Vagina (tissue), 2 donors: ENCODE data around the gene SYP. TPM values are rescaled to one million over a fixed set of nuclear protein-coding genes. Genes with fewer than 3 reads are reported as not detected.
A peak's percentile ranks its signal among the peaks of the same experiment; 100 is the strongest.

ENCODE experiments used
- DNase-seq, 2 donors: peaks; one replicate each; pipeline ENCODE4 v3.0.0-alpha.2; 2017; ENCODE audit errors: extremely low spot score in 2 of 2
- H3K27ac ChIP-seq: fragments of 200-600 bp; sonication (generic); one replicate; pipeline ENCODE4 v1.5.1; 2019
- H3K27me3 ChIP-seq: fragments of 200-600 bp; sonication (generic); one replicate; pipeline ENCODE4 v1.5.1; 2019
- H3K36me3 ChIP-seq, 2 donors: fragments of 200-600 bp; sonication (generic); one replicate each; pipeline ENCODE4 v1.5.1; 2017 to 2019
- H3K4me1 ChIP-seq: fragments of 200-600 bp; sonication (generic); one replicate; pipeline ENCODE4 v1.5.1; 2019
- H3K4me3 ChIP-seq, 2 donors: fragments of 200-600 bp; sonication (generic); 1 replicate in 1 of 2; 2 replicates in 1 of 2; pipeline ENCODE4 v1.5.1; 2016 to 2019
- H3K9me3 ChIP-seq: fragments of 200-600 bp; sonication (generic); one replicate; pipeline ENCODE4 v1.5.1; 2019
- CTCF ChIP-seq, 3 experiments: fragments of 450-650 bp in 2 of 3; fragments of 200-600 bp in 1 of 3; sonication (generic) in 1 of 3; IDR thresholded peaks; one replicate each; pipeline ENCODE4 v1.5.1; 2017 to 2019; ENCODE audit warnings: antibody characterized with exemption in 3 of 3, mild to moderate bottlenecking in 2 of 3, moderate library complexity in 2 of 3
- POLR2A ChIP-seq, 2 donors: fragments of 450-650 bp; IDR thresholded peaks; one replicate each; pipeline ENCODE4 v1.6.1; 2017; ENCODE audit warnings: antibody characterized with exemption in 2 of 2, mild to moderate bottlenecking in 2 of 2, moderate library complexity in 2 of 2
- POLR2AphosphoS5 ChIP-seq, 2 donors: sonication (generic); formaldehyde crosslinking; IDR thresholded peaks; one replicate each; pipeline ENCODE4 v1.9.0; 2017; ENCODE audit warnings: antibody characterized with exemption in 2 of 2, mild to moderate bottlenecking in 2 of 2, low read depth in 1 of 2; ENCODE audit not compliant: insufficient read depth in 1 of 2
- intact Hi-C: fragments of 100-400 bp; cut with DNase I; formaldehyde crosslinking; loops from one replicate; pipeline ENCODE4 v1.15.1; 2023
- total RNA-seq: library from RNA; depleted of rRNA; stranded (reverse); fragments of >200 nt; gene quantifications from one replicate; pipeline ENCODE4 v1.2.3, GENCODE V29; 2016

SYP gene
- total RNA-seq, 1 donor from 2014 or later = 11.0 TPM

- Histone ChIP-seq H3K27me3 (no peaks in the 10 kb centered on the region), H3K4me1 (peaks cover 5% of the 10 kb centered on the region), H3K27ac (no peak overlapping the region), H3K9me3 (no peaks in the 10 kb centered on the region), H3K36me3 (no peaks in the 10 kb centered on the region), H3K4me3 (no peak overlapping the region)
- intact Hi-C loops = loop anchor here (10.0 kb wide), 1 partner anchor 72 kb away; the partner anchor contains the start of genes FOXP3 and PPP1R3F
- TF ChIP-seq POLR2AphosphoS5 (IDR thresholded peaks at IDR 0.05; ENCODE audit: insufficient read depth in 1 of 2, low read depth in 1 of 2) (no peak), CTCF (IDR thresholded peaks at IDR 0.05) (no peak), POLR2A (IDR thresholded peaks at IDR 0.05) (no peak)
- no peak for DNase-seq
Observed at GRCh38 chrX:49192722-49193328, 7.2 kb downstream of the SYP start.

- no peak for DNase-seq
- Histone ChIP-seq H3K9me3 (no peaks in the 10 kb centered on the region), H3K27me3 (no peaks in the 10 kb centered on the region), H3K36me3 (no peaks in the 10 kb centered on the region), H3K27ac (peak overlapping the region; percentile 90), H3K4me1 (peaks cover 5% of the 10 kb centered on the region), H3K4me3 (peak overlapping the region; percentile 58 to 67)
- intact Hi-C loops = loop anchor here (10.0 kb wide), 1 partner anchor 73 kb away; the partner anchor contains the start of genes FOXP3 and PPP1R3F
- no peak for TF ChIP-seq POLR2AphosphoS5 (IDR thresholded peaks at IDR 0.05; ENCODE audit: insufficient read depth in 1 of 2, low read depth in 1 of 2)
- TF ChIP-seq CTCF (IDR thresholded peaks at IDR 0.05) = no peak
- TF ChIP-seq POLR2A (IDR thresholded peaks at IDR 0.05) = no peak
Observed at GRCh38 chrX:49191574-49192011, 8.4 kb downstream of the SYP start.

GRCh38 chrX:49190821-49191573 is 9.0 kb downstream of the SYP start:
- TF ChIP-seq CTCF (IDR thresholded peaks at IDR 0.05) (no peak), POLR2A (IDR thresholded peaks at IDR 0.05) (peak in 1 of 2 donors; percentile 65), POLR2AphosphoS5 (IDR thresholded peaks at IDR 0.05; ENCODE audit: insufficient read depth in 1 of 2, low read depth in 1 of 2) (peak; percentile 60 to 85)
- Histone ChIP-seq H3K4me3 (peak overlapping the region; percentile 58 to 67), H3K27ac (peak overlapping the region; percentile 90), H3K27me3 (no peaks in the 10 kb centered on the region), H3K9me3 (no peaks in the 10 kb centered on the region), H3K36me3 (no peaks in the 10 kb centered on the region), H3K4me1 (peaks cover 5% of the 10 kb centered on the region)
- intact Hi-C loops = loop anchor here (10.0 kb wide), 1 partner anchor 74 kb away; the partner anchor contains the start of genes FOXP3 and PPP1R3F
- peak in 1 of 2 donors; percentile 99 for DNase-seq

GRCh38 chrX:49189606-49190005 is 10.4 kb downstream of the SYP start:
- H3K4me3 ChIP-seq = peak overlapping the region in 1 of 2 donors; percentile 24
- H3K36me3 ChIP-seq = no peaks in the 10 kb centered on the region
- peaks cover 17% of the 10 kb centered on the region for H3K4me1 ChIP-seq
- H3K9me3 ChIP-seq = no peaks in the 10 kb centered on the region
- H3K27me3 ChIP-seq = no peaks in the 10 kb centered on the region
- DNase-seq = no peak
- no peak for TF ChIP-seq CTCF (IDR thresholded peaks at IDR 0.05)
- no peak for TF ChIP-seq POLR2A (IDR thresholded peaks at IDR 0.05)
- TF ChIP-seq POLR2AphosphoS5 (IDR thresholded peaks at IDR 0.05; ENCODE audit: insufficient read depth in 1 of 2, low read depth in 1 of 2) = no peak
- intact Hi-C loops = loop anchor here (10.0 kb wide), 1 partner anchor 75 kb away; the partner anchor contains the start of genes FOXP3 and PPP1R3F
- H3K27ac ChIP-seq = peak overlapping the region; percentile 9
